Stimulated activated CD8-positive, alpha-beta memory T cell treated with anti-CD3 and anti-CD28 coated beads, Interleukin-4, amount 100 ng/mL, for 1 hour (primary cell): Measurements from ENCODE around the gene UPK3A.
"Not testable (repeated sequence)": the region's sequence is repeated elsewhere in the genome, so short reads cannot be mapped to it uniquely, and the experiment has no call there.

Experiments
- DNase-seq, 2 donors: peaks; one replicate each; pipeline ENCODE4 v3.0.0-alpha.2; 2020; ENCODE audit warnings: low read depth in 2 of 2, low spot score in 1 of 2

UPK3A gene

GRCh38 chr22:45328261-45328660 lies 43.5 kb downstream of the UPK3A start:
- DNase-seq = not testable (repeated sequence)

GRCh38 chr22:45328822-45329529 lies 44.2 kb downstream of the UPK3A start:
- DNase-seq = no peak

- DNase-seq = no peak
Observed at GRCh38 chr22:45329530-45329936, 44.8 kb downstream of the UPK3A start.

- no peak for DNase-seq
Observed at GRCh38 chr22:45330548-45330947, 45.8 kb downstream of the UPK3A start.

GRCh38 chr22:45331486-45331885 lies 46.7 kb downstream of the UPK3A start:
- DNase-seq = no peak

GRCh38 chr22:45332001-45332400 lies 47.3 kb downstream of the UPK3A start:
- no peak for DNase-seq

GRCh38 chr22:45334068-45334467 lies 49.3 kb downstream of the UPK3A start:
- no peak for DNase-seq

- no peak for DNase-seq
Observed at GRCh38 chr22:45334528-45334927, 49.8 kb downstream of the UPK3A start.

- DNase-seq = no peak
Observed at GRCh38 chr22:45335021-45335818, 50.5 kb downstream of the UPK3A start.

- DNase-seq = no peak
Observed at GRCh38 chr22:45335854-45336522, 51.2 kb downstream of the UPK3A start.

- no peak for DNase-seq
Observed at GRCh38 chr22:45336971-45337431, 52.3 kb downstream of the UPK3A start.

- no peak for DNase-seq
Observed at GRCh38 chr22:45337536-45337935, 52.8 kb downstream of the UPK3A start.

GRCh38 chr22:45338795-45339194 lies 54.0 kb downstream of the UPK3A start:
- DNase-seq = no peak

GRCh38 chr22:45340323-45340722 lies 55.6 kb downstream of the UPK3A start:
- no peak for DNase-seq

GRCh38 chr22:45341498-45341897 lies 56.7 kb downstream of the UPK3A start:
- no peak for DNase-seq

- no peak for DNase-seq
Observed at GRCh38 chr22:45343143-45343542, 58.4 kb downstream of the UPK3A start.

- no peak for DNase-seq
Observed at GRCh38 chr22:45344334-45344733, 59.6 kb downstream of the UPK3A start.
